CD4-positive, CD25-positive, alpha-beta regulatory T cell (primary cell): ENCODE data around the gene NUDT3. TPM values are rescaled to one million over a fixed set of nuclear protein-coding genes. Genes with fewer than 3 reads are reported as not detected.
A peak's percentile ranks its signal among the peaks of the same experiment; 100 is the strongest.
"Not testable (repeated sequence)": the region's sequence is repeated elsewhere in the genome, so short reads cannot be mapped to it uniquely, and the experiment has no call there.

ENCODE experiments used
- ATAC-seq, 2 donors: fragments of 150-1000 bp; cut with Tn5 transposase; one replicate each; pipeline ENCODE4 v1.10.0; 2021; ENCODE audit warnings: low read depth in 2 of 2, moderate number of reproducible peaks in 2 of 2, moderate library complexity in 1 of 2
- DNase-seq, 3 donors: peaks; one replicate each; pipeline versions ENCODE4 v3.0.0 to v3.0.0-alpha.2; 2012 to 2022; ENCODE audit warnings: mixed read lengths in 1 of 3
- H3K27ac ChIP-seq: one replicate; pipeline ENCODE4 v1.7.0; 2013; ENCODE audit warnings: mild to moderate bottlenecking, low read length; ENCODE audit not compliant: insufficient read depth, poor library complexity, severe bottlenecking
- H3K27me3 ChIP-seq: one replicate; pipeline ENCODE4 v1.7.0; 2013; ENCODE audit warnings: low read length; ENCODE audit not compliant: control insufficient read depth, insufficient read depth
- H3K36me3 ChIP-seq: one replicate; pipeline ENCODE4 v1.7.0; 2013; ENCODE audit warnings: mild to moderate bottlenecking, low read length, moderate library complexity; ENCODE audit not compliant: control insufficient read depth, insufficient read depth
- H3K4me1 ChIP-seq: 2 replicates; pipeline ENCODE4 v1.7.0; 2013; ENCODE audit warnings: mild to moderate bottlenecking, low read length; ENCODE audit not compliant: insufficient read depth, control insufficient read depth, poor library complexity, severe bottlenecking
- H3K4me3 ChIP-seq: one replicate; pipeline ENCODE4 v1.7.0; 2013; ENCODE audit warnings: low read depth, mild to moderate bottlenecking, low read length, moderate library complexity
- H3K9me3 ChIP-seq, 2 experiments: 1 replicate in 1 of 2; 2 replicates in 1 of 2; pipeline ENCODE4 v1.7.0; 2013; ENCODE audit warnings: low read length in 2 of 2, mild to moderate bottlenecking in 1 of 2, moderate library complexity in 1 of 2; ENCODE audit not compliant: control insufficient read depth in 2 of 2
- H3K27ac Mint-ChIP-seq, 3 donors: one replicate each; pipeline ENCODE4 v1.8.0; 2020 to 2022; ENCODE audit warnings: mild to moderate bottlenecking in 3 of 3, mixed read lengths in 3 of 3, moderate library complexity in 2 of 3
- H3K27me3 Mint-ChIP-seq: one replicate; pipeline ENCODE4 v1.8.0; 2022; ENCODE audit warnings: mild to moderate bottlenecking, mixed read lengths
- H3K36me3 Mint-ChIP-seq: one replicate; pipeline ENCODE4 v1.8.0; 2020; ENCODE audit warnings: mixed read lengths
- H3K4me1 Mint-ChIP-seq, 4 donors: one replicate each; pipeline ENCODE4 v1.8.0; 2020 to 2022; ENCODE audit warnings: mixed read lengths in 4 of 4, mild to moderate bottlenecking in 1 of 4
- H3K4me3 Mint-ChIP-seq, 4 donors: one replicate each; pipeline ENCODE4 v1.8.0; 2020 to 2022; ENCODE audit warnings: mild to moderate bottlenecking in 4 of 4, mixed read lengths in 4 of 4, moderate library complexity in 3 of 4
- H3K9me3 Mint-ChIP-seq, 7 donors: one replicate each; pipeline ENCODE4 v1.8.0; 2020 to 2022; ENCODE audit warnings: mixed read lengths in 7 of 7, mild to moderate bottlenecking in 3 of 7, moderate library complexity in 2 of 7
- polyA plus RNA-seq, 4 donors: library from polyadenylated mRNA; unstranded; fragments of 300-500 nt; fragmentation: Illumina TruSeq; gene quantifications; one replicate each; pipeline ENCODE4 v1.2.3, GENCODE V29; 2021
- total RNA-seq: library from RNA; stranded (reverse); gene quantifications from one replicate; pipeline ENCODE4 v1.2.3, GENCODE V29; 2022

Gene NUDT3
- total and polyA plus RNA-seq, 5 donors from 2014 or later: 8.5 to 22.4 (median 9.8) TPM

DNA sequence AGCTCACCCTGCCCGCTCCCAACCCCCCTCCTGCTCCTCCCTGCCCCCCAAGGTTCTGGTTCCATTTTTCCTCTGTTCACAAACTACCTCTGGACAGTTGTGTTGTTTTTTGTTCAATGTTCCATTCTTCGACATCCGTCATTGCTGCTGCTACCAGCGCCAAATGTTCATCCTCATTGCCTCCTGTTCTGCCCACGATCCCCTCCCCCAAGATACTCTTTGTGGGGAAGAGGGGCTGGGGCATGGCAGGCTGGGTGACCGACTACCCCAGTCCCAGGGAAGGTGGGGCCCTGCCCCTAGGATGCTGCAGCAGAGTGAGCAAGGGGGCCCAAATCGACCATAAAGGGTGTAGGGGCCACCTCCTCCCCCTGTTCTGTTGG lies 146.7 kb downstream of the NUDT3 start:
- Mint-ChIP-seq H3K4me1 (peaks cover 0 to 61% (median 32%) of the 10 kb centered on the region in 4 donors), H3K27ac (peak overlapping the region in 1 of 3 donors; percentile 62), H3K36me3 (peaks cover 11% of the 10 kb centered on the region)
- not testable (repeated sequence) for ATAC-seq, H3K27me3 ChIP-seq, H3K4me3 Mint-ChIP-seq, H3K27me3 Mint-ChIP-seq, H3K27ac ChIP-seq, H3K9me3 ChIP-seq, H3K4me3 ChIP-seq, DNase-seq, H3K9me3 Mint-ChIP-seq
- Histone ChIP-seq H3K36me3 (peaks cover 32% of the 10 kb centered on the region), H3K4me1 (peaks cover 29% of the 10 kb centered on the region)

DNA sequence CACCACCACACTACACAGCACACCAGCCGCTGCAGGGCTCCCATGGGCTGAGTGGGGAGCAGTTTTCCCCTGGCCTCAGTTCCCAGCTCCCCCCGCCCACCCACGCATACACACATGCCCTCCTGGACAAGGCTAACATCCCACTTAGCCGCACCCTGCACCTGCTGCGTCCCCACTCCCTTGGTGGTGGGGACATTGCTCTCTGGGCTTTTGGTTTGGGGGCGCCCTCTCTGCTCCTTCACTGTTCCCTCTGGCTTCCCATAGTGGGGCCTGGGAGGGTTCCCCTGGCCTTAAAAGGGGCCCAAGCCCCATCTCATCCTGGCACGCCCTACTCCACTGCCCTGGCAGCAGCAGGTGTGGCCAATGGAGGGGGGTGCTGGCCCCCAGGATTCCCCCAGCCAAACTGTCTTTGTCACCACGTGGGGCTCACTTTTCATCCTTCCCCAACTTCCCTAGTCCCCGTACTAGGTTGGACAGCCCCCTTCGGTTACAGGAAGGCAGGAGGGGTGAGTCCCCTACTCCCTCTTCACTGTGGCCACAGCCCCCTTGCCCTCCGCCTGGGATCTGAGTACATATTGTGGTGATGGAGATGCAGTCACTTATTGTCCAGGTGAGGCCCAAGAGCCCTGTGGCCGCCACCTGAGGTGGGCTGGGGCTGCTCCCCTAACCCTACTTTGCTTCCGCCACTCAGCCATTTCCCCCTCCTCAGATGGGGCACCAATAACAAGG lies 147.3 kb downstream of the NUDT3 start:
- not testable (repeated sequence) for H3K27ac ChIP-seq, H3K4me3 Mint-ChIP-seq, H3K4me3 ChIP-seq, DNase-seq, ATAC-seq, H3K27me3 ChIP-seq, H3K9me3 Mint-ChIP-seq, H3K27me3 Mint-ChIP-seq, H3K9me3 ChIP-seq
- H3K27ac Mint-ChIP-seq: peak overlapping the region in 1 of 3 donors; percentile 62
- peaks cover 11% of the 10 kb centered on the region for H3K36me3 Mint-ChIP-seq
- Histone ChIP-seq H3K4me1 (peaks cover 29% of the 10 kb centered on the region), H3K36me3 (peaks cover 33% of the 10 kb centered on the region)
- peaks cover 0 to 64% (median 35%) of the 10 kb centered on the region in 4 donors for H3K4me1 Mint-ChIP-seq

DNA sequence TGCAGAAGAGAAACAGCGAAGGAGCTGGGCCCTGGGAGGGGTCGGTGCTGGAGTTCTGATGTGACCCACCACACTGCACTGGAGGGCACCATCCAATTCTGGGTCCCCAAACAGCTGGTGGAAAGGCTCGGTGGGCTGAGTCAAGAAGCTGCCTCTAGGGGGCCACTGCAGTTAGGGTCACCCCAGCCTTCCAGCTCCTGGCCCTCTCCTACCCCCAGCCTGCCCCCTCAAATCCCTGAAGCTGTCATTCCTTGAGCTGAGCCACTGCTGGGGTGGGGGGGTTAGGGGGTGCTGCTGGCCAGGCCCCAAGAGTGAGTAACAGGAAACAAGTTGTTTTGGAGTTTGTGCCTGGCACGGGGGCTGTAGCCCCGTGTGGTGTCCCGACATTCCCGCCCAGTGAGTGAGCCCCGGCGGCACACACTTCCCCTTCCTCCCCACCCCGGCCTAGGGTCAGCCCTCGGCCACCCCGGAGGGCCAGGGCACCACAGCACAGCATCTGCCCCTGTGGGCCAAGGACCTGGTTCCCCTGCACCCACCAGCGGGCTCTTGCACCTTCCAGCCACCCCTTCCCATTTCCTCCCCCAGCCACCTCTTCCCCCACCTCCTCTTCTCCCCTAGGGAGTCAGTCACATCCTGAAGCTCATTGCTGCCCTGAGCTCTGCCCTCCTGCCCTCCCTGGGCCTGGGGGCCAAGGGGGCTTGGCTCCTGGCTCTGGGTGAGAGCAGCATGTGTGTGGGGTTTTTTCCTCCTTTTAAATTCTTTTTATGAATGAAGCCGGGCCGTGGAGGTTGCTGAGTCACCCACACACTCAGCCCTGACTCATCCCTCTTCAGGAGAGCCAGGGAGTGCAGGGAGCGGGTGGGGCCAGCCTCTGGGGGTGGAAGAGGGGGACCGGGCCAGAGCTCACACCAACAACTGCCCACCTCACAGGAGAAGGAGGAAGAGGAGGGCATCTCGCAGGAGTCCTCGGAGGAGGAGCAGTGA lies 148.3 kb downstream of the NUDT3 start:
- peak overlapping the region in 1 of 3 donors; percentile 76 for H3K27ac Mint-ChIP-seq
- H3K27me3 Mint-ChIP-seq: no peaks in the 10 kb centered on the region
- ATAC-seq (no peak), DNase-seq (no peak)
- H3K36me3 Mint-ChIP-seq: peaks cover 11% of the 10 kb centered on the region
- peaks cover 0 to 63% (median 39%) of the 10 kb centered on the region in 4 donors for H3K4me1 Mint-ChIP-seq
- no peaks in the 10 kb centered on the region for H3K27me3 ChIP-seq
- no peak overlapping the region for H3K4me3 ChIP-seq
- H3K4me3 Mint-ChIP-seq: peak overlapping the region in 1 of 4 donors; percentile 72
- H3K9me3 Mint-ChIP-seq: no peaks in the 10 kb centered on the region
- H3K36me3 ChIP-seq: peaks cover 33% of the 10 kb centered on the region
- peaks cover 33% of the 10 kb centered on the region for H3K4me1 ChIP-seq
- H3K9me3 ChIP-seq: no peaks in the 10 kb centered on the region
- peak overlapping the region; percentile 14 for H3K27ac ChIP-seq

DNA sequence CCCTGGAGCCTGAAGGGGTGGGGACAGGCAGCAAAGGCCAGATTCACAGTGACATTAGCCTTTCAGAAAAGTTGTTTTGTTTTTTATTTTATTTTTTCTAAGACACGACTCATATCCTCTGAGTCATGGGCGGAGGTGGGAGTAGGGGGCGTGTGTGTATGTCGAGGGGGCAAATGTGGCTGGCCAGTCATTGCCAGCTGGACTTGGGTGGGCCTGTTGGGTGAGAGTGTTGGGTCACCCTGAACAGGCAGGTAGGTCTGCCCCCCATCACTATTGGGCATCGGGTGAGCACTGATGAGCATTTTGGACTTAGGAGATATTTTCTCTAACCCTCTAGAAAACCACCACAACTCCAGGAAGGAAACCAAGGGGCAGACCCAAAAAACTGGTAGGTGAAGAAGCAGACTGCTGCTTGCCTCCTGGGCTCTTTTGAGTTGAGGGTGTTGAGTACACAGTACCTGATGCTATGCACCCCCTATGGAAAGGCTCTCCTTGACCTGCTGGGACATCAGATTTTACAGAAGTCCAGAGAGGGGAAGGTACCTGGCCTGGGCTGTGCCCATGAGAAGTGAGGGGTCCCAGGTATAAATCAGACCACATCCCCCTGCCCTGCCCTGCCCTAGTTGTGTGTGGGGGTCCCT lies 149.2 kb downstream of the NUDT3 start:
- ATAC-seq (no peak), DNase-seq (no peak)
- Histone ChIP-seq H3K27me3 (no peaks in the 10 kb centered on the region), H3K4me1 (peaks cover 39% of the 10 kb centered on the region), H3K4me3 (no peak overlapping the region), H3K9me3 (no peaks in the 10 kb centered on the region), H3K36me3 (peaks cover 33% of the 10 kb centered on the region), H3K27ac (no peak overlapping the region)
- Mint-ChIP-seq H3K4me3 (peak overlapping the region in 1 of 4 donors; percentile 72), H3K9me3 (no peaks in the 10 kb centered on the region), H3K27me3 (no peaks in the 10 kb centered on the region), H3K36me3 (peaks cover 11% of the 10 kb centered on the region), H3K27ac (peak overlapping the region; percentile 41 to 71 (median 60)), H3K4me1 (peaks cover 7 to 71% (median 43%) of the 10 kb centered on the region in 4 donors)

DNA sequence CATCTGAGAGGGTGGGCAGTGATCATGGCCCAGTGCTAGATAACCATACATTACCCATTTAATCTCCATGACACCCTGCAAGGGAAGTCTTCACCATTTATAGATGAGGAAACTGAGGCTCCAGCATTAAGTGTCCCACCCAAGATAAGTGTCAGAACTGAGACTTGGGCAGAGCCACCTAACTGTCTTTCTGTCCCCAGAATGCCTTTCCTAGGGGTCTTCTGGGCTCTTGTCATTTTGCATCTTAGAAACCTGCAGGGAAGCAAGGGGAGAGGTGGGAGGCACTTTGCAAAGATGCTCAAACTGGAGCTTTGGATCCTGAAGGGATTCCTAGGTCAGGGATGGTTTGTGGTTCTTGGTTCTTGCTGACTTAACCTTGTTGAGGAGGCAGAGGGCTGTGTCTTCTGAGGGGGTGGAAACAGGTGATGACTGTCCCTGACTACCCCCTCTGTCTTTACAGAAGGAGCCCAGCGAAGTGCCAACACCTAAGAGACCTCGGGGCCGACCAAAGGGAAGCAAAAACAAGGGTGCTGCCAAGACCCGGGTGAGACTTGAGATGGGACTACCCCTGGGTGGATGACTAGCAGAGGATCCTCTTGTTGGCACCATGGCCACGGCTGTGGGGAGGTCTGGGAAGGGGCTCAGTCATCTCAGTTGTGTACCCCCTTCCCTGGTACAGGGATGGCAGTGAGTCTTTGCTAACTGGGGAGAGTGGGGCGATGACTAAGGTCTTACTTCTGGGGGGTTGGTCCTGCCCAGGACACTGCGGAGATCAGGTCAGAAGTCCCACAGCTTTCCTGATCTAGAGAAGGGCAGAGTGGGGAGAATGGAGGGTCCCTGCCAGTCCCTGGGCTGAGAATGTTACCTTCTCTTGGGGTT lies 150.0 kb downstream of the NUDT3 start:
- ATAC-seq (no peak), DNase-seq (no peak)
- no peaks in the 10 kb centered on the region for H3K27me3 Mint-ChIP-seq
- H3K9me3 Mint-ChIP-seq: no peaks in the 10 kb centered on the region
- peaks cover 8 to 64% (median 41%) of the 10 kb centered on the region in 4 donors for H3K4me1 Mint-ChIP-seq
- Histone ChIP-seq H3K9me3 (no peaks in the 10 kb centered on the region), H3K36me3 (peaks cover 33% of the 10 kb centered on the region), H3K27me3 (no peaks in the 10 kb centered on the region), H3K4me3 (no peak overlapping the region), H3K4me1 (peaks cover 36% of the 10 kb centered on the region), H3K27ac (no peak overlapping the region)
- peak overlapping the region; percentile 41 to 78 (median 71) for H3K27ac Mint-ChIP-seq
- H3K36me3 Mint-ChIP-seq: peaks cover 11% of the 10 kb centered on the region
- peak overlapping the region in 2 of 4 donors; percentile 52 to 72 for H3K4me3 Mint-ChIP-seq

DNA sequence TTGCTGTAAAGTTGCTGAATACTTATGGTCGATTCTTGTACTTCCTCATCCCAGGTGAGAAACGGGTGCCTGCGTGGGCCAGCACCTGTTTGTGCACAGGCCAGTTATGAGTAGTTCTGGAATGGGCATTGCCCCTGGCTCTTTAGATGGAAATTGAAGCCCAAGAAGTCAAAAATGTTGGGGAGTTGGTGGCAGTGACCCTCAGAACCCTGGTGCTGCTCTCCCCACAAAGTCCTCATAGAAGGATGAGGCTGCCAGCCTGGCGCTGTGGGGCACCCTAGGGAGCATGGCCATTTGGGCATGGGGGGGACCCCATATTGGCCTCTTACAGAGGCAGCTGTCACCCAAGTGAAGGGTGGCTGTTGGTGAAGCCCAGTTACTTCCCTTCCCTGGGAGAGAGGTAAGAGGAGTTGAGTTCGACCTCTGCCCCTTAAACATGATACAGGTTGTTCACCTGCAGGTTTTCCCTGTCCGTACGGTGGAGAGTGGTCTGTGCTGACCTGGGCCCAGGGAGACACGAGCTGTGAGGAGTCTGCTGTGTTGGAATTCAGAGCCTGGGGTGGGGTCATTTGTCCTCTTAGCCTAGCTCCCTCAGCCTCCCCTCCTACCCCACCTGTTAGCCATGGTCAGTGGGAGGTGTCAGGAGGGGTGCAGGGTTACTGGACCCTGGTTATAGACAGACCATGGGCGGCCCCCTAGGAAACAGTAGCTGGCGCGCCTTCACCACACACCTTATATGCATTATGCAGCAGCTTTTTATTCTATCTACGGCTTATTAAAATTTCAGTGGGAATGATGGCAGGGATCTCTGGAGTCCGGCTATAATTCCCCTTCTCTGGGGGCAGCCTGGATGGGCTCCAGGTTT lies 150.9 kb downstream of the NUDT3 start:
- peak overlapping the region in 3 of 4 donors; percentile 35 to 72 (median 52) for H3K4me3 Mint-ChIP-seq

More for the DNA sequence above, 150.9 kb downstream of the NUDT3 start:
- peaks cover 11% of the 10 kb centered on the region for H3K36me3 Mint-ChIP-seq
- Histone ChIP-seq H3K4me3 (no peak overlapping the region), H3K27me3 (no peaks in the 10 kb centered on the region), H3K36me3 (peaks cover 33% of the 10 kb centered on the region), H3K9me3 (no peaks in the 10 kb centered on the region), H3K27ac (no peak overlapping the region), H3K4me1 (peaks cover 34% of the 10 kb centered on the region)
- H3K4me1 Mint-ChIP-seq: peaks cover 8 to 58% (median 42%) of the 10 kb centered on the region in 4 donors
- no peaks in the 10 kb centered on the region for H3K27me3 Mint-ChIP-seq
- peak overlapping the region; percentile 41 to 82 (median 76) for H3K27ac Mint-ChIP-seq
- no peaks in the 10 kb centered on the region for H3K9me3 Mint-ChIP-seq
- DNase-seq (no peak), ATAC-seq (no peak)
